NCI-H2227 (cell line): Measurements from ENCODE around the gene IRF8.
"Not testable (repeated sequence)": the region's sequence is repeated elsewhere in the genome, so short reads cannot be mapped to it uniquely, and the experiment has no call there.

ENCODE experiments used
- DNase-seq: peaks from one replicate; lab custom pipeline; 2025; ENCODE audit not compliant: unreplicated experiment; lab: John Stamatoyannopoulos, UW

IRF8 gene

DNA sequence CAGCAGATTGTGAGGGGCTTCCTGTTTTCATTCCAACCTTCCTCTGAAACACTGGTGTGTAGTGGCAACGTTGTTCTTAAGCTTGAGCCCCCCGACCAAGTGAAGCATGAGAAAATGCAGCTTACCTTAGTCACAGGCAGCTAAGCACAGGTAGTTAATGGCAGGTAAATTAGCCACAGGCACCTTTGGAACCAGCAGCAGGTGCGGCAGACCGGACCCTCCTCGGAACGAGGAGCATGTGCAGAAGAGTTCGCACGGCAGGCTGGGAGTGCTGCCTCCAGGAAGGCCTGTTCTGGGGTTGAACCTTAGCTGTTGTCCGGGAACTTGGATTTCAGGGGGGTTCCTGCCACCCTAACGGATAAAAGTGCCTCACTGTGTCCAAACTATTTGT is 7.2 kb upstream of the IRF8 start:
- no peak for DNase-seq

- DNase-seq, result no peak
Measured at GRCh38 chr16:85892760-85893159, 6.2 kb upstream of the IRF8 start.

DNA sequence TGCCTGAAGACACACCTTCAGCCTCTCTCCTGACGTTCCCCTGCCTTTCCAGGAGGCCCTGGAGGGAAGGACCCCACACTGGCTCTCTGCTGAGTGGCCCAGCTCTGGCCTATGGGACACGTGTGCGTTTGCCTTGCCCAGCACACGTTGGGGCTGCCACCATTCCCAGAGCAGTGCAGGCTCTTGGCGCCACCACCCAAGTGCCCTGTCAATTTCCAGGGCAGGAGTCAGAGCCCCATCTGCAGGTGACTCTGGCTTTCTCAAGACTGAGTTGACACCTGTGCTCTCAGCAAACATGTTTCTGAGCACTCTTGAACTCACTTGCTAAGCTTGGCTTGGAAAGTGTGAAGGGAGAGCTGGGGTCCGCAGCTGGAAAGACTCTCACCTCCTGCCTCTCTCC is 4.7 kb upstream of the IRF8 start:
- no peak for DNase-seq

GRCh38 chr16:85897382-85897781 is 1.6 kb upstream of the IRF8 start:
- no peak for DNase-seq

DNA sequence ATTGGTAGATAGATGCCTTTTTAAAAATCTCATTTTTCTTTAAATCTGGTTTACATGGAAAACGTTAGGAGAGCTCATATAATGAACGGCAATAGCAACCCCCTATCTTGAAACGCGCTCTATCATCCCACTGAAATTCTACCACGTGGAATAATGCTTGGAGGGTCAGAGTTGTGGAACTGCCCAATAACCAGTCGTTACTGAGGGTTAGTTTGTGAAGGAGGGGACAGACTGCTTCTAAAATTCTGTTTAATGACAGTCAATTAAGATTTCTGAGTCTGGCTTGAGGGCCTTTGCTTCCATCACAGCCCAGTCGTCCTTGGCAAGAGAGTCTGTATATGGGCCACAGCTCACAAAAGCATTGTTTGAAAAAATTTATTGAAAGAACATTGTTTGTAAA is 482 bp downstream of the IRF8 start:
- no peak for DNase-seq

GRCh38 chr16:85900027-85900792 is 1.2 kb downstream of the IRF8 start:
- no peak for DNase-seq

DNA sequence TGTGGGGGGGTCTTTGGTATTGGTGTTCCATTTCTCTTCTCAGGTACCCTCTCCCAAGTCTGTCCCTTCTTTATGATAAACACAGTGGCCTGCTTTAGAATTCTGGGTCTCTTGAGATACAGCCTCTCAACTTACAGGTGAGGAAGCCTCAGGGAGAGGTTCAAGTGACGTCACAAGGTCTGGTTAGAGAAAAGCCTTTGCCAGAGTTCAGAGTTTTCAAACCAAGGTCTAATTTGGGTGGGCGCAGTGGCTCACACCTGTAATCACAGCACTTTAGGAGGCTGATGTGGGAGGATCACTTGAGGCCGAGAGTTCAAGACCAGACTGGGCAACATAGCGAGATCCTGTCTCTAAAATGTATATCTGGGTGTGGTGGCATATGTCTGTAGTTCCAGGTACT is 2.1 kb downstream of the IRF8 start:
- DNase-seq, result no peak

DNA sequence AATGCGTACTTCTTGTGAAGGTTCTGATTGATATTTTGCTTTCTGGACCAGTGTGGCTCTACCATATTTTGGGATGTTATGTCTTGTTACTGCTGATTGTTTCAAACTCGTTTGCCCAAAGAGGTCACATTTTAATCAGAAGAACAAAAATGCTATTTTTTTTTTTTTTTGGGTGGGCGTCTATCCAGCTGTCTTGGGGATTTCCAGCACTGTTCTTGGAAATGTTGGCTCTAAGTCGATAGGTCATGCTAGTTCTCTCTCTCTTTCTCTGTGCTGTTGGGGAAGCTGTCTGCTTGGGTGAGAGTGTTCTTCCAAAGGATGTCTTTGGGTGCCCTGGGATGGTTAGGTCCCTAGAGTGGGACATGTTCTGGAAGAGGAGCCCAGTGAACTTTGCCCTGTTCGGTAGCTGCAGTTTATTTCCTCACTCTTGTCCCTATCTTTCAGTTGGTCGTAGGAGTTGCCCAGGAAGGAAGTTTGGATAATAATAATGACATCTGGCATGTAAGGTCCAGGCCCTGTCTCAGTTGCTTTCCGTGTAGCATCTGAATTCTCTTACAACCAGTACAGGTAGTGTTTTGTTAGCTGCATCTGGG is 2.9 kb downstream of the IRF8 start:
- DNase-seq, result no peak

DNA sequence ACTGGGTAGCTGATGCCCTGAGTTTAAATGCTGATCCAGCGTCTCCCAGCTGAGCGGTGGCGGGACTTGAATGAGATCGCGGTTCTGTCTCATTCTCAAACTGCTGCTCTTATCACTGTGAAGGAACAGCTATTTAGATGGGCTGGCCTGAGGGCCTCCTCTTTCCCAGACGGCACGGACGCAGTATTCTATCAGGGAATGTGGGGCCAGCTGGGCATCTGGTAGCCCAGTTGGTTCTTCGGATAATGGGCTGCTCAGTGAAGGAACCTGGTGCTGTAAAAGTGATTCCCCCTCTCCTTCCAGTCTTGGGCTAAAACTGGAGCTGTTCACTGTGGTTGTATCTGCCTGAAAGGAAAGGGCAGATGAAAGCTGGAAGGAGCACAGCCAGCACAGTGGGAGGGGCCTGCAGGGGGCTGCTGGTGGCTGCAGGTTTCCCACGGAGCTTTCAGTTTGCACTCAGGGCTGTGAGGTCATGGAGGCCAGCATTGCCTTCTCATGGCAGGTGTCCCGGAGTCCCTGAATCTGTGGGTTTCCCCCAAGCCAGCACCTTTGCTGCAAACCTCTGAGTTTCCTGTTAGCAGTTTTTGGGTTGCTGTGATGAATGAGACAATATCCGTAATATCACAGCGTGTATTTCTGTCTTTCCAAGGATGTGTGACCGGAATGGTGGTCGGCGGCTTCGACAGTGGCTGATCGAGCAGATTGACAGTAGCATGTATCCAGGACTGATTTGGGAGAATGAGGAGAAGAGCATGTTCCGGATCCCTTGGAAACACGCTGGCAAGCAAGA is 3.6 kb downstream of the IRF8 start:
- DNase-seq, result no peak

DNA sequence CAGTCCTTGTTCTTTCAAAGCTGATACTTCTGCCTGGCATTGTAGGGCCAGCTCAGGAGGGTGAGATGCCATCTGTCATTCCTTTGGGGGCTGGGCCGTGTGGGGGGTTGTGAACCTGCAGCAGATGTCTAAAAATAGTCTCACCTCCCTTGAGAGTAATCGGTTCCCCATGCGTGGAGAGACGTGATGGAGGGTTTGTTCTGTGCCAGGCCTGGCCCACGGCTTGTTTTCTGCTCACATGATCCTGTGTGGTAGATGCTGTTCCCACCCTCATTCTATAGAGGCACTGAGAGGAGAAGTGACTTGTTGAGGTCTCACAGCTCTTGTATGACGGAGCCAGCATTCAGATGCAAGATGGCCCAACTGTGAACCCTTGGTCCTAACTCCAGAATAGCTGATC is 4.6 kb downstream of the IRF8 start:
- no peak for DNase-seq

- DNase-seq, result no peak
Measured at GRCh38 chr16:85905110-85906095, 6.4 kb downstream of the IRF8 start.

- no peak for DNase-seq
Measured at GRCh38 chr16:85906349-85906748, 7.4 kb downstream of the IRF8 start.

GRCh38 chr16:85907231-85907630 is 8.3 kb downstream of the IRF8 start:
- not testable (repeated sequence) for DNase-seq

DNA sequence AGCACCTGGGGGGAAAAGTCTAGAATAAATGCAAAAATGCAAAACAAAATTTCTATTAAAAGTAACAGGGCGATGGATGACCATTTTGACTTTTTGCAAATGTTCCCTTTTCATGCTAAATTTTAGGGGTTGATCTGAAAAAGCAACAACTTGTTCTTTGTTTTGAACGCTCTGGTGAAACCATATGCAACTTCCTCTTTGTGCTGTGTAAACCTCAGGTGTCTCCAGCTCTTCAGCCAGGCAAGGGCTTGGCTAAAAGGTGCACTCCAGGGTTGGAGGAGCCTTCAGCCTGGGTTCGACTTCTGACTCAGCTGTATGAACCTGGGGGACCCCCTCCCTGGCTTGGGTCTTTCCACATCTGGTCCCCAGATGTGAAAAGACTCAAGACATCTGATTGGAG is 9.5 kb downstream of the IRF8 start:
- DNase-seq, result no peak

- no peak for DNase-seq
Measured at GRCh38 chr16:85908889-85909589, 10.1 kb downstream of the IRF8 start.

DNA sequence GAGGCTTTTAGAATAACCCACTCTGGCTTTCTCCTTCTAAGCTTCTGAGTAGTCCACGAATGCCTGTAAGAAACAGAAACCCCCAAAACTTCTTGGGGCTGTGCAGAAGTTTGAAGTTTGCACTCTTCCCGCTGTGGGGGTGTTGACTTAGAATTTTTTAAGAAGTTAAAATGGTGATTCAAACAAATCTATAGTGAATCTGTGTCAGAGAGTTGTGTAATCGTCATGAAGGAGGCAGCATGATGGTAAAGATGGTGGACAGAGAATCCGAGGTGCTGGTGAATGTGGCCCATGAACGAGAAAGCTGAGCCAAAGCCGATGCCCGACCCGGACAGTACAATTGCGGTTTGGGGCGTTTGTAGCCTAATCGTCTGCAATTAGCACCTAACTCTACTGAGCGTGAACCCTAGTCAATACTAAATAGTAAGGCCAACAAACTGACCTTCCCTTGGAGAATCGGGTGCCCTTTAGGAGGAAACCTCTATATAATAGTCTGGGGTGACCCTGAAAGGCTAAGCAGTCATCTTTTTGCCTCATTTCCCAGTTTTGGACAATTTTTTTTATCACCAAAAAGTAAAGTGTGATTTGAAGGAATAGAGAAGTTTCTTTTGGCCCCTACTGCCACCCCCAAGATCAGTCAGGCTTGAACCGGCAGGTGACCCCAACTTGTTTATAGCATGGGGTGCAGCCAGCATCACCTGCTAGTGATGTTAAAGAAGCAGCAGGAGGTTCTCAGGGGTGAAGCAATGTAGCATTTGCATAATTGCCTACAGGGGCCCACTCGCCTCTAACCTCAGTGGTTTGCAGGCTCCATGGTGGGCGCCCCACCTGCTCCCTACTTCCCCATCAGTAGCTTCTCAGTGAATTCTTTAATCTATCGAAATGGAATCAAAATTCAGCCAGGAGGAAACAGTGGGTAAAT is 11.2 kb downstream of the IRF8 start:
- DNase-seq, result no peak

- DNase-seq, result no peak
Measured at GRCh38 chr16:85910854-85911247, 11.9 kb downstream of the IRF8 start.

- no peak for DNase-seq
Measured at GRCh38 chr16:85911251-85911930, 12.4 kb downstream of the IRF8 start.
